ENCODE results near the gene ALDH1A1. TPM values are rescaled to one million over a fixed set of nuclear protein-coding genes. Genes with fewer than 3 reads are reported as not detected.

Gene ALDH1A1
- total and polyA plus RNA-seq, 9 of the 15 experiments (the other 6 are each of a cell fraction or from before 2014, with no cell fraction given): 1.8 to 86.3 (median 24.4) TPM

GRCh38 chr9:72875221-72875620 lies 77.6 kb downstream of the ALDH1A1 start:
- ATAC-seq (no peak), DNase-seq (ENCODE audit: extremely low read depth in 1 of 4, low spot score in 3 of 4) (no peak), FAIRE-seq (no peak)
- no peak overlapping the region for H3K4me3 ChIP-seq
- H3K9ac ChIP-seq (ENCODE audit: insufficient read depth in 1 of 2, low read depth in 2 of 2, low read length in 2 of 2): no peak overlapping the region
- BruUV-seq (replicated peaks): no TSS peak
- ChIA-PET CTCF (ENCODE audit: low intra/inter-chr PET ratio) (no interaction called here), POLR2A (no interaction called here)
- H3K9me1 ChIP-seq (ENCODE audit: control insufficient read depth, insufficient read depth, low read length): no peaks in the 10 kb centered on the region
- H4K20me1 ChIP-seq (replicated peaks; ENCODE audit: control insufficient read depth, insufficient read depth, low read length): no peaks in the 10 kb centered on the region
- in situ Hi-C loops (cut with MboI): no loop called here
- no peaks in the 10 kb centered on the region for H3K9me3 ChIP-seq (replicated peaks; ENCODE audit: control insufficient read depth, insufficient read depth, low read depth, low read length)
- no peak overlapping the region for H3K4me2 ChIP-seq (ENCODE audit: insufficient read depth, low read length)
- no peaks in the 10 kb centered on the region for H3K36me3 ChIP-seq (ENCODE audit: control insufficient read depth, insufficient read depth, low read length)
- H3K79me2 ChIP-seq (ENCODE audit: control insufficient read depth, insufficient read depth, low read length): no peaks in the 10 kb centered on the region
- H3K4me1 ChIP-seq (replicated peaks in 1 of 2; ENCODE audit: control insufficient read depth in 2 of 2, insufficient read depth in 2 of 2, low read length in 2 of 2): no peaks in the 10 kb centered on the region; a peak in 1 of 5 replicates
- H2AFZ ChIP-seq (ENCODE audit: low read depth, low read length): no peak overlapping the region; the same call in 1 of the 2 replicates
- no peak overlapping the region for H3K27ac ChIP-seq (ENCODE audit: extremely low read depth, low read depth, low read length)
- intact Hi-C loops (cut with micrococcal nuclease): no loop called here
- no peaks in the 10 kb centered on the region for H3K27me3 ChIP-seq (ENCODE audit: control insufficient read depth in 2 of 2, insufficient read depth in 2 of 2, low read length in 2 of 2)
- TF ChIP-seq KAT2B (IDR thresholded peaks at IDR 0.05; ENCODE audit: low read depth, low read length) (no peak), SNIP1 (IDR thresholded peaks at IDR 0.05; ENCODE audit: low read depth) (no peak), ARID1B (IDR thresholded peaks at IDR 0.05) (no peak), TEAD1 (CRISPR knock-in tag; IDR thresholded peaks at IDR 0.05) (no peak), SIN3B (IDR thresholded peaks at IDR 0.05; ENCODE audit: low read depth) (no peak), KLF10 (CRISPR knock-in tag; IDR thresholded peaks at IDR 0.05) (no peak), ZNF347 (CRISPR knock-in tag; IDR thresholded peaks at IDR 0.05; ENCODE audit: low read depth) (no peak), ZNF785 (CRISPR knock-in tag; IDR thresholded peaks at IDR 0.05) (no peak), ZNF197 (CRISPR knock-in tag; IDR thresholded peaks at IDR 0.05; ENCODE audit: low read depth) (no peak)
- TF ChIP-seq, protein P1, sequence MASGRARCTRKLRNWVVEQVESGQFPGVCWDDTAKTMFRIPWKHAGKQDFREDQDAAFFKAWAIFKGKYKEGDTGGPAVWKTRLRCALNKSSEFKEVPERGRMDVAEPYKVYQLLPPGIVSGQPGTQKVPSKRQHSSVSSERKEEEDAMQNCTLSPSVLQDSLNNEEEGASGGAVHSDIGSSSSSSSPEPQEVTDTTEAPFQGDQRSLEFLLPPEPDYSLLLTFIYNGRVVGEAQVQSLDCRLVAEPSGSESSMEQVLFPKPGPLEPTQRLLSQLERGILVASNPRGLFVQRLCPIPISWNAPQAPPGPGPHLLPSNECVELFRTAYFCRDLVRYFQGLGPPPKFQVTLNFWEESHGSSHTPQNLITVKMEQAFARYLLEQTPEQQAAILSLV (tag; IDR thresholded peaks at IDR 0.05): no peak
- TF ChIP-seq, protein P2, sequence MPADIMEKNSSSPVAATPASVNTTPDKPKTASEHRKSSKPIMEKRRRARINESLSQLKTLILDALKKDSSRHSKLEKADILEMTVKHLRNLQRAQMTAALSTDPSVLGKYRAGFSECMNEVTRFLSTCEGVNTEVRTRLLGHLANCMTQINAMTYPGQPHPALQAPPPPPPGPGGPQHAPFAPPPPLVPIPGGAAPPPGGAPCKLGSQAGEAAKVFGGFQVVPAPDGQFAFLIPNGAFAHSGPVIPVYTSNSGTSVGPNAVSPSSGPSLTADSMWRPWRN (IDR thresholded peaks at IDR 0.05; ENCODE audit: low read depth): no peak
